H1 (cell line): ENCODE results near the gene KDSR.

ENCODE experiments used
- BCL11A ChIP-seq, 2 experiments: IDR thresholded peaks; one replicate each; pipeline ENCODE4 v1.6.1; 2011; ENCODE audit warnings: low read depth in 2 of 2, low read length in 2 of 2, mild to moderate bottlenecking in 2 of 2
- CEBPB ChIP-seq: IDR thresholded peaks from 2 replicates; pipeline ENCODE4 v1.6.1; 2012; ENCODE audit warnings: low read depth, low read length
- CTCF ChIP-seq, 3 experiments: IDR thresholded peaks; 1 replicate in 2 of 3; 2 replicates in 1 of 3; pipeline versions ENCODE4 v1.5.1 to v1.6.1; 2011; ENCODE audit warnings: low read length in 3 of 3, mild to moderate bottlenecking in 3 of 3, inconsistent platforms in 2 of 3, low read depth in 1 of 3, moderate library complexity in 1 of 3; ENCODE audit not compliant: insufficient read depth in 1 of 3; ENCODE audit errors: control extremely low read depth in 1 of 3
- GABPA ChIP-seq: IDR thresholded peaks from 2 replicates; pipeline ENCODE4 v1.6.1; 2011; ENCODE audit warnings: mild to moderate bottlenecking, low read length, moderate library complexity, borderline replicate concordance; ENCODE audit not compliant: insufficient read depth
- MAX ChIP-seq: IDR thresholded peaks from 2 replicates; pipeline ENCODE4 v1.6.1; 2012; ENCODE audit warnings: inconsistent platforms
- POLR2A ChIP-seq, 2 experiments: IDR thresholded peaks; 1 replicate in 1 of 2; 2 replicates in 1 of 2; pipeline ENCODE4 v1.6.1; 2011; ENCODE audit warnings: low read depth in 2 of 2, low read length in 2 of 2, mild to moderate bottlenecking in 2 of 2; ENCODE audit errors: control extremely low read depth in 1 of 2
- POLR2AphosphoS5 ChIP-seq: IDR thresholded peaks from 2 replicates; pipeline ENCODE4 v1.6.1; 2011; ENCODE audit warnings: low read depth, low read length
- SP2 ChIP-seq: IDR thresholded peaks from 2 replicates; pipeline ENCODE4 v1.6.1; 2012; ENCODE audit warnings: mild to moderate bottlenecking, low read length, inconsistent platforms
- SRF ChIP-seq: IDR thresholded peaks from 2 replicates; pipeline ENCODE4 v1.6.1; 2011; ENCODE audit warnings: mild to moderate bottlenecking, low read depth, low read length, moderate library complexity

- no peak for TF ChIP-seq MAX
- no peak for TF ChIP-seq CTCF (IDR thresholded peaks at IDR 0.05; ENCODE audit: control extremely low read depth in 1 of 3, insufficient read depth in 1 of 3, low read depth in 1 of 3, low read length in 3 of 3)
- TF ChIP-seq CEBPB, result no peak
- TF ChIP-seq POLR2A (IDR thresholded peaks at IDR 0.05; ENCODE audit: control extremely low read depth in 1 of 2, low read depth in 2 of 2, low read length in 2 of 2), result no peak
- no peak for TF ChIP-seq SP2
- no peak for TF ChIP-seq SRF
- TF ChIP-seq GABPA, result no peak
- TF ChIP-seq POLR2AphosphoS5, result no peak
- TF ChIP-seq BCL11A (IDR thresholded peaks at IDR 0.05; ENCODE audit: low read depth in 2 of 2, low read length in 2 of 2), result no peak
Observed at GRCh38 chr18:63344263-63344662, 22.7 kb downstream of the KDSR start.
